Uterus (tissue), 4 donors: ENCODE data around the gene WT1. TPM values are rescaled to one million over a fixed set of nuclear protein-coding genes. Genes with fewer than 3 reads are reported as not detected.

Experiments used
- DNase-seq, 2 donors: peaks; one replicate each; pipeline ENCODE4 v3.0.0-alpha.2; 2019 to 2020
- H3K27ac ChIP-seq, 2 donors: fragments of 200-600 bp; sonication (generic); 1 replicate in 1 of 2; 2 replicates in 1 of 2; pipeline ENCODE4 v1.5.1; 2016 to 2018
- H3K27me3 ChIP-seq, 2 donors: fragments of 200-600 bp; sonication (generic); one replicate each; pipeline ENCODE4 v1.5.1; 2018 to 2019; ENCODE audit warnings: control low read depth in 1 of 2
- H3K36me3 ChIP-seq, 2 donors: fragments of 200-600 bp; sonication (generic); one replicate each; pipeline ENCODE4 v1.5.1; 2019; ENCODE audit warnings: control low read depth in 1 of 2
- H3K4me1 ChIP-seq, 2 donors: fragments of 200-600 bp; sonication (generic); one replicate each; pipeline ENCODE4 v1.5.1; 2018 to 2019; ENCODE audit warnings: control low read depth in 1 of 2
- H3K4me3 ChIP-seq, 2 donors: fragments of 200-600 bp; sonication (generic); 1 replicate in 1 of 2; 2 replicates in 1 of 2; pipeline ENCODE4 v1.5.1; 2018 to 2019; ENCODE audit warnings: mild to moderate bottlenecking in 1 of 2
- H3K9me3 ChIP-seq, 2 donors: fragments of 200-600 bp; sonication (generic); one replicate each; pipeline ENCODE4 v1.5.1; 2019; ENCODE audit warnings: control low read depth in 1 of 2
- CTCF ChIP-seq, 4 experiments: fragments of 200-600 bp in 2 of 4; fragments of 450-650 bp in 2 of 4; sonication (generic) in 2 of 4; IDR thresholded peaks; one replicate each; pipeline ENCODE4 v1.5.1; 2016 to 2019; ENCODE audit warnings: antibody characterized with exemption in 4 of 4, mild to moderate bottlenecking in 2 of 4, moderate library complexity in 1 of 4
- POLR2A ChIP-seq, 2 donors: fragments of 450-650 bp; IDR thresholded peaks; one replicate each; pipeline ENCODE4 v1.6.1; 2016; ENCODE audit warnings: antibody characterized with exemption in 2 of 2, mild to moderate bottlenecking in 1 of 2, moderate library complexity in 1 of 2
- intact Hi-C: fragments of 100-400 bp; cut with DNase I; formaldehyde crosslinking; loops from one replicate; pipeline ENCODE4 v1.15.1; 2023; ENCODE audit warnings: low total_unique reads
- total RNA-seq, 4 donors: library from RNA; depleted of rRNA in 3 of 4; stranded (reverse); fragments of >200 nt in 3 of 4; gene quantifications; one replicate each; pipeline versions ENCODE4 v1.1.0 to v1.2.4, GENCODE V29; 2014 to 2023
- donor health status: DM: yes; HTN: yes; CAD: no.

The WT1 gene
- total RNA-seq, 4 donors from 2014 or later = 51.2 to 125 (median 53.6) TPM

DNA sequence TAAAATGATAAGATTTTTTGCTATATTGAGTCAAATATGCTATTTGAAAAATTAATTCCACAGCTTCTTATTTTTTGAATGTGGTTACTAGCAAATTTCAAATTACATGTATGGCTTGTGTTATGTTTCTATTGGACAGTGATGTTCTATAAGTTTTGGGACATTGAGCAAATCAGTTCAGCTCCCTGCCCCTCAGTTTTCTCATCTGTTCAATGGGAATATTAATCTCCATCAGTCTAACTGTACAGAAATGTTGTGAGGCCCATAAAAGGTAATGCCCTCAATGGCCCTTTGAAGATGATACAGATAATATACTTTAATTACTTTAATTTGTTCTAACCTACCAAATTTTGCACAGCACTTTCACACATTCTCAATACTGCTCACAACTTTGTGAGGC, 15.2 kb downstream of the WT1 start:
- H3K9me3 ChIP-seq = no peaks in the 10 kb centered on the region
- intact Hi-C loops = no loop called here
- H3K4me1 ChIP-seq = peaks cover 0 to 13% of the 10 kb centered on the region in 2 donors
- no peak for TF ChIP-seq CTCF (IDR thresholded peaks at IDR 0.05)
- no peak for TF ChIP-seq POLR2A (IDR thresholded peaks at IDR 0.05)
- H3K27me3 ChIP-seq = no peaks in the 10 kb centered on the region
- no peak overlapping the region for H3K4me3 ChIP-seq
- peak overlapping the region; percentile 56 to 99 for H3K27ac ChIP-seq
- H3K36me3 ChIP-seq = no peaks in the 10 kb centered on the region
- no peak for DNase-seq

DNA sequence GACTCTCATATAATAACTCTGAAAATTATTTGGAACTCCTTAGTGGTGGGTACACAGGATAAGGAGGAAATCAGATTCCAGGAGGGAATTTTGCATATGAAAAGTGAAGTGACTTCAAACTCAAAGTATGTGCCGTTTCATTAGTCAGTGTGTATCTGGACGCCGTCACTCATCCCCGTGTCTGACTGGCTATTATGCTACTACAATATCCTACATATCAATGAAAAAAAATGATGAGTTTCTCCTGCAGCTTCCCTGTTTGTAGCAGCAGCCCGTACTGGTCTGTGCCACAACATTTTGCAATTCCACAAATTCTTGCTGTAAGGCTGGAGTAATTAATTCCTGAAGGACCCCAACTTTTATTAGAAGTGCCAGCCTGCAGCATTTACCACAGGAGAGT, 16.5 kb downstream of the WT1 start:
- no peaks in the 10 kb centered on the region for H3K27me3 ChIP-seq
- no peak overlapping the region for H3K4me3 ChIP-seq
- H3K27ac ChIP-seq = peak overlapping the region; percentile 53 to 56
- no peaks in the 10 kb centered on the region for H3K9me3 ChIP-seq
- H3K4me1 ChIP-seq = peaks cover 0 to 13% of the 10 kb centered on the region in 2 donors
- intact Hi-C loops = no loop called here
- DNase-seq = no peak
- TF ChIP-seq CTCF (IDR thresholded peaks at IDR 0.05) = no peak
- TF ChIP-seq POLR2A (IDR thresholded peaks at IDR 0.05) = no peak
- H3K36me3 ChIP-seq = no peaks in the 10 kb centered on the region

GRCh38 chr11:32417806-32418205, 17.5 kb downstream of the WT1 start:
- Histone ChIP-seq H3K27me3 (no peaks in the 10 kb centered on the region), H3K27ac (peak overlapping the region; percentile 53 to 56), H3K4me1 (peaks cover 0 to 13% of the 10 kb centered on the region in 2 donors), H3K9me3 (no peaks in the 10 kb centered on the region), H3K36me3 (no peaks in the 10 kb centered on the region), H3K4me3 (no peak overlapping the region)
- DNase-seq = no peak
- TF ChIP-seq POLR2A (IDR thresholded peaks at IDR 0.05) (no peak), CTCF (IDR thresholded peaks at IDR 0.05) (no peak)
- intact Hi-C loops = no loop called here

DNA sequence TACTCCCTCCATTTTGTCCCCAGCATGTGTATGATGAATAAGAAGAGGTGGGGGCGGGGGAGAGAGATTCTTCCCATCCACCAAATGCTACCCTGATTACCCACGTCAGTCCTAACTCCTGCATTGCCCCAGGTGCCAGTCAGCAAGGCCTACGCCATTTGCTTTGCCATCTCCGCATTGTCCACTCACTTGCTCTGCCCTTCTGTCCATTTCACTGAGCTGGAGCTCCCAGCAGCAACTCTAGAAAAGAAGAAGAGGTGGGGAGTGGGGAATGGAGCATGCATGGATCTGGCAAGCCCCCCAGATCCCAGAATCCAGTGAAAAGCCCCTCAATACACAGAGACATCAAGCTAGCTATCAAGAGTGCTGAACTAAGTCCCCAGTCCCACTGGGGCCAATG, 19.0 kb downstream of the WT1 start:
- peak overlapping the region; percentile 64 to 80 for H3K27ac ChIP-seq
- no peaks in the 10 kb centered on the region for H3K27me3 ChIP-seq
- no peak overlapping the region for H3K4me3 ChIP-seq
- H3K9me3 ChIP-seq = no peaks in the 10 kb centered on the region
- intact Hi-C loops = no loop called here
- H3K4me1 ChIP-seq = peaks cover 0 to 4% of the 10 kb centered on the region in 2 donors
- no peak for DNase-seq
- TF ChIP-seq CTCF (IDR thresholded peaks at IDR 0.05) (no peak), POLR2A (IDR thresholded peaks at IDR 0.05) (no peak)
- no peaks in the 10 kb centered on the region for H3K36me3 ChIP-seq

- no peak for DNase-seq
These were observed 20.4 kb downstream of the WT1 start for GRCh38 chr11:32414925-32415324.

More at GRCh38 chr11:32414925-32415324, 20.4 kb downstream of the WT1 start:
- TF ChIP-seq CTCF (IDR thresholded peaks at IDR 0.05) (no peak), POLR2A (IDR thresholded peaks at IDR 0.05) (no peak)
- Histone ChIP-seq H3K4me1 (no peaks in the 10 kb centered on the region), H3K27me3 (no peaks in the 10 kb centered on the region), H3K27ac (peak overlapping the region; percentile 64 to 80), H3K36me3 (no peaks in the 10 kb centered on the region), H3K4me3 (no peak overlapping the region), H3K9me3 (no peaks in the 10 kb centered on the region)
- intact Hi-C loops = no loop called here
